Vagina (tissue), 2 donors: ENCODE measurements around the gene PCK1. TPM values are rescaled to one million over a fixed set of nuclear protein-coding genes. Genes with fewer than 3 reads are reported as not detected.

Experiments used
- DNase-seq, 2 donors: peaks; one replicate each; pipeline ENCODE4 v3.0.0-alpha.2; 2017; ENCODE audit errors: extremely low spot score in 2 of 2
- H3K27ac ChIP-seq: fragments of 200-600 bp; sonication (generic); one replicate; pipeline ENCODE4 v1.5.1; 2019
- H3K27me3 ChIP-seq: fragments of 200-600 bp; sonication (generic); one replicate; pipeline ENCODE4 v1.5.1; 2019
- H3K36me3 ChIP-seq, 2 donors: fragments of 200-600 bp; sonication (generic); one replicate each; pipeline ENCODE4 v1.5.1; 2017 to 2019
- H3K4me1 ChIP-seq: fragments of 200-600 bp; sonication (generic); one replicate; pipeline ENCODE4 v1.5.1; 2019
- H3K4me3 ChIP-seq, 2 donors: fragments of 200-600 bp; sonication (generic); 1 replicate in 1 of 2; 2 replicates in 1 of 2; pipeline ENCODE4 v1.5.1; 2016 to 2019
- H3K9me3 ChIP-seq: fragments of 200-600 bp; sonication (generic); one replicate; pipeline ENCODE4 v1.5.1; 2019
- CTCF ChIP-seq, 3 experiments: fragments of 450-650 bp in 2 of 3; fragments of 200-600 bp in 1 of 3; sonication (generic) in 1 of 3; IDR thresholded peaks; one replicate each; pipeline ENCODE4 v1.5.1; 2017 to 2019; ENCODE audit warnings: antibody characterized with exemption in 3 of 3, mild to moderate bottlenecking in 2 of 3, moderate library complexity in 2 of 3
- POLR2A ChIP-seq, 2 donors: fragments of 450-650 bp; IDR thresholded peaks; one replicate each; pipeline ENCODE4 v1.6.1; 2017; ENCODE audit warnings: antibody characterized with exemption in 2 of 2, mild to moderate bottlenecking in 2 of 2, moderate library complexity in 2 of 2
- POLR2AphosphoS5 ChIP-seq, 2 donors: sonication (generic); formaldehyde crosslinking; IDR thresholded peaks; one replicate each; pipeline ENCODE4 v1.9.0; 2017; ENCODE audit warnings: antibody characterized with exemption in 2 of 2, mild to moderate bottlenecking in 2 of 2, low read depth in 1 of 2; ENCODE audit not compliant: insufficient read depth in 1 of 2
- intact Hi-C: fragments of 100-400 bp; cut with DNase I; formaldehyde crosslinking; loops from one replicate; pipeline ENCODE4 v1.15.1; 2023
- total RNA-seq: library from RNA; depleted of rRNA; stranded (reverse); fragments of >200 nt; gene quantifications from one replicate; pipeline ENCODE4 v1.2.3, GENCODE V29; 2016

PCK1 gene
- total RNA-seq, 1 donor from 2014 or later: 13.0 TPM

- Histone ChIP-seq H3K4me3 (no peak overlapping the region), H3K4me1 (no peaks in the 10 kb centered on the region), H3K27ac (no peak overlapping the region), H3K36me3 (no peaks in the 10 kb centered on the region), H3K27me3 (no peaks in the 10 kb centered on the region), H3K9me3 (no peaks in the 10 kb centered on the region)
- DNase-seq: no peak
- intact Hi-C loops: no loop called here
- no peak for TF ChIP-seq CTCF (IDR thresholded peaks at IDR 0.05)
- no peak for TF ChIP-seq POLR2A (IDR thresholded peaks at IDR 0.05)
- no peak for TF ChIP-seq POLR2AphosphoS5 (IDR thresholded peaks at IDR 0.05; ENCODE audit: insufficient read depth in 1 of 2, low read depth in 1 of 2)
Measured at GRCh38 chr20:57564951-57565642, 4.2 kb downstream of the PCK1 start.

GRCh38 chr20:57566399-57566798 is 5.5 kb downstream of the PCK1 start:
- no peak overlapping the region for H3K4me3 ChIP-seq
- no peaks in the 10 kb centered on the region for H3K4me1 ChIP-seq
- H3K9me3 ChIP-seq: no peaks in the 10 kb centered on the region
- TF ChIP-seq POLR2AphosphoS5 (IDR thresholded peaks at IDR 0.05; ENCODE audit: insufficient read depth in 1 of 2, low read depth in 1 of 2) (no peak), CTCF (IDR thresholded peaks at IDR 0.05) (no peak), POLR2A (IDR thresholded peaks at IDR 0.05) (no peak)
- no peak for DNase-seq
- intact Hi-C loops: no loop called here
- H3K27ac ChIP-seq: no peak overlapping the region
- H3K27me3 ChIP-seq: no peaks in the 10 kb centered on the region
- H3K36me3 ChIP-seq: no peaks in the 10 kb centered on the region

- no peaks in the 10 kb centered on the region for H3K9me3 ChIP-seq
- H3K4me3 ChIP-seq: no peak overlapping the region
- no peaks in the 10 kb centered on the region for H3K4me1 ChIP-seq
- no peaks in the 10 kb centered on the region for H3K27me3 ChIP-seq
- H3K27ac ChIP-seq: no peak overlapping the region
- TF ChIP-seq POLR2AphosphoS5 (IDR thresholded peaks at IDR 0.05; ENCODE audit: insufficient read depth in 1 of 2, low read depth in 1 of 2) (no peak), CTCF (IDR thresholded peaks at IDR 0.05) (no peak), POLR2A (IDR thresholded peaks at IDR 0.05) (no peak)
- no peaks in the 10 kb centered on the region for H3K36me3 ChIP-seq
- intact Hi-C loops: no loop called here
- no peak for DNase-seq
Measured at GRCh38 chr20:57566803-57567459, 6.0 kb downstream of the PCK1 start.

GRCh38 chr20:57567471-57568079 is 6.7 kb downstream of the PCK1 start:
- no peaks in the 10 kb centered on the region for H3K4me1 ChIP-seq

More at GRCh38 chr20:57567471-57568079, 6.7 kb downstream of the PCK1 start:
- Histone ChIP-seq H3K36me3 (no peaks in the 10 kb centered on the region), H3K27ac (no peak overlapping the region), H3K27me3 (no peaks in the 10 kb centered on the region), H3K9me3 (no peaks in the 10 kb centered on the region), H3K4me3 (no peak overlapping the region)
- intact Hi-C loops: no loop called here
- TF ChIP-seq CTCF (IDR thresholded peaks at IDR 0.05) (no peak), POLR2AphosphoS5 (IDR thresholded peaks at IDR 0.05; ENCODE audit: insufficient read depth in 1 of 2, low read depth in 1 of 2) (no peak), POLR2A (IDR thresholded peaks at IDR 0.05) (no peak)
- no peak for DNase-seq
